ENCODE results near the gene ADAMTSL1.

ADAMTSL1 gene

GRCh38 chr9:18707061-18707461 is 233.1 kb downstream of the ADAMTSL1 start:
- no peaks in the 10 kb centered on the region for H3K9me3 ChIP-seq (ENCODE audit: severe bottlenecking)
- H3K27me3 ChIP-seq (ENCODE audit: insufficient read depth, low read depth, severe bottlenecking) = no peaks in the 10 kb centered on the region
- TF ChIP-seq, protein P1, sequence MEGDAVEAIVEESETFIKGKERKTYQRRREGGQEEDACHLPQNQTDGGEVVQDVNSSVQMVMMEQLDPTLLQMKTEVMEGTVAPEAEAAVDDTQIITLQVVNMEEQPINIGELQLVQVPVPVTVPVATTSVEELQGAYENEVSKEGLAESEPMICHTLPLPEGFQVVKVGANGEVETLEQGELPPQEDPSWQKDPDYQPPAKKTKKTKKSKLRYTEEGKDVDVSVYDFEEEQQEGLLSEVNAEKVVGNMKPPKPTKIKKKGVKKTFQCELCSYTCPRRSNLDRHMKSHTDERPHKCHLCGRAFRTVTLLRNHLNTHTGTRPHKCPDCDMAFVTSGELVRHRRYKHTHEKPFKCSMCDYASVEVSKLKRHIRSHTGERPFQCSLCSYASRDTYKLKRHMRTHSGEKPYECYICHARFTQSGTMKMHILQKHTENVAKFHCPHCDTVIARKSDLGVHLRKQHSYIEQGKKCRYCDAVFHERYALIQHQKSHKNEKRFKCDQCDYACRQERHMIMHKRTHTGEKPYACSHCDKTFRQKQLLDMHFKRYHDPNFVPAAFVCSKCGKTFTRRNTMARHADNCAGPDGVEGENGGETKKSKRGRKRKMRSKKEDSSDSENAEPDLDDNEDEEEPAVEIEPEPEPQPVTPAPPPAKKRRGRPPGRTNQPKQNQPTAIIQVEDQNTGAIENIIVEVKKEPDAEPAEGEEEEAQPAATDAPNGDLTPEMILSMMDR (IDR thresholded peaks at IDR 0.05; ENCODE audit: low read depth, low read length) = no peak
- DNase-seq = no peak
- H3K4me3 ChIP-seq (ENCODE audit: low read depth, low read length) = no peak overlapping the region
- H3K36me3 ChIP-seq = no peaks in the 10 kb centered on the region
- no peak overlapping the region for H3K27ac ChIP-seq

- Histone ChIP-seq H3K9me3 (ENCODE audit: severe bottlenecking) (no peaks in the 10 kb centered on the region), H3K4me3 (ENCODE audit: low read depth, low read length) (no peak overlapping the region), H3K36me3 (no peaks in the 10 kb centered on the region), H3K27me3 (ENCODE audit: insufficient read depth, low read depth, severe bottlenecking) (no peaks in the 10 kb centered on the region), H3K27ac (no peak overlapping the region)
- TF ChIP-seq, protein P1 (IDR thresholded peaks at IDR 0.05; ENCODE audit: low read depth, low read length) = no peak
- no peak for DNase-seq
Observed at GRCh38 chr9:18707489-18708205, 233.7 kb downstream of the ADAMTSL1 start.

- Histone ChIP-seq H3K27me3 (ENCODE audit: insufficient read depth, low read depth, severe bottlenecking) (no peaks in the 10 kb centered on the region), H3K27ac (no peak overlapping the region), H3K9me3 (ENCODE audit: severe bottlenecking) (no peaks in the 10 kb centered on the region), H3K36me3 (no peaks in the 10 kb centered on the region), H3K4me3 (ENCODE audit: low read depth, low read length) (no peak overlapping the region)
- TF ChIP-seq, protein P1 (IDR thresholded peaks at IDR 0.05; ENCODE audit: low read depth, low read length) = no peak
- DNase-seq = no peak
Observed at GRCh38 chr9:18708429-18708828, 234.5 kb downstream of the ADAMTSL1 start.

DNA sequence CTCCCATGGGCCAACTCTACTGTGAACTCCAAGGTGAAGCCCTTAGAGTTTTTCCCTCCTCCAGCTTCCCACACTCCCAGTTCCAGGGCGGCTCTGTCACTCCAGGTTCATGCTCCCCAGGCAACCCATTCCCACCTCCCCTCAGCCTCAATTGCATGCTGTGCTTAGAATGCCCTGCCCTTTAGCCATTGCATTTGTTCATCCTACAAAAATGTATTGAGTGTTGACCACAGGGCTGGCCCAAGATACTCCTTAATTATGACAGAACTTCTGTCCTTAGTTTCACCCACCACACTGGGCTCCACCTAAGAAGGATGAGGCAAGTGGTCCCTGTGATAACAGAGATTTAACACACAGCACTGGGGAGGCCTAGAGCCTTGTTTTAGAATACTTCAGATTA is 236.1 kb downstream of the ADAMTSL1 start:
- Histone ChIP-seq H3K9me3 (ENCODE audit: severe bottlenecking) (no peaks in the 10 kb centered on the region), H3K27ac (no peak overlapping the region), H3K36me3 (no peaks in the 10 kb centered on the region), H3K4me3 (ENCODE audit: low read depth, low read length) (no peak overlapping the region), H3K27me3 (ENCODE audit: insufficient read depth, low read depth, severe bottlenecking) (no peaks in the 10 kb centered on the region)
- TF ChIP-seq, protein P1 (IDR thresholded peaks at IDR 0.05; ENCODE audit: low read depth, low read length) = no peak
- no peak for DNase-seq

DNA sequence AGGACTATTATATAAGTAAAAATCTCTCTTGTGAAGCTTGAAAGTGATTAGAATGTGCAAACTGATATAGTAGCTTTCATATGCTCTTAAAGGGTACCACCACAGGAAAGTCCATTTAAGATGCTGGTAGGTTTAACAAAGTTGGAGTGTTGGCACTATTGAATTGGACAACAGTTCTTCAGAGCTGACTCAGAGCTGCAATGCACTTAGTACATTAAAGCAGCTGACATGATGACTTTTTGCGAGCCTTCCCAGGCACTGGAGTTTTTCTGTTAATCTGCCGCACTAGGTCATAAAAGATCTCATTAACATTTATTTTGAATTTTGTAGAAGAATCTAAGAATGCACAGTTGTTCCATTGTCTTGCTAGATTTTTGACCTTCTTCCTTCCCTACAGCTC is 243.8 kb downstream of the ADAMTSL1 start:
- Histone ChIP-seq H3K36me3 (no peaks in the 10 kb centered on the region), H3K27me3 (ENCODE audit: insufficient read depth, low read depth, severe bottlenecking) (no peaks in the 10 kb centered on the region), H3K9me3 (ENCODE audit: severe bottlenecking) (no peaks in the 10 kb centered on the region), H3K27ac (no peak overlapping the region), H3K4me3 (ENCODE audit: low read depth, low read length) (no peak overlapping the region)
- no peak for DNase-seq
- TF ChIP-seq, protein P1 (IDR thresholded peaks at IDR 0.05; ENCODE audit: low read depth, low read length) = no peak

DNA sequence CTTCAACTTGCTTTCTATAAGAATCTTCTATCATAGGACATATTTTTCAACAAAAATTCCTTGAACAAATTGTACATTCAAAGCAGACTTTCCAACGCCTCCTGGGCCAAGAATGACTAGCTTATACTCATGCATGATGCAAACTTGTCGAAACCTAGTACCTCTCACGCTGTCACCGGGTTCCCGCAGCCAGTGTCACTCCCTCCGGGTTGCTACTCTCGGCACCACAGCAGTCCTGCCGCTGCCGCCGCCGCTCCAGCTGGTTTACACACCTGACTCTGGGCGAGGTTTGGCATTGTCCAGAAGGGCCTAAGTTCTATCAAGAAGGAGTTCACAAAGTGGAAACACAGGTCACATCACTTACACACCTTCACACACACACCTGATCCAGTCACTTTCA is 244.4 kb downstream of the ADAMTSL1 start:
- H3K27ac ChIP-seq = no peak overlapping the region
- no peaks in the 10 kb centered on the region for H3K9me3 ChIP-seq (ENCODE audit: severe bottlenecking)
- no peaks in the 10 kb centered on the region for H3K36me3 ChIP-seq
- H3K27me3 ChIP-seq (ENCODE audit: insufficient read depth, low read depth, severe bottlenecking) = no peaks in the 10 kb centered on the region
- TF ChIP-seq, protein P1 (IDR thresholded peaks at IDR 0.05; ENCODE audit: low read depth, low read length) = no peak
- no peak for DNase-seq
- no peak overlapping the region for H3K4me3 ChIP-seq (ENCODE audit: low read depth, low read length)
